H54 (cell line): ENCODE data around the gene AANAT.

Source experiments
- DNase-seq: peaks from one replicate; pipeline ENCODE4 v3.0.0; 2011; ENCODE audit warnings: low spot score, mixed read lengths; ENCODE audit not compliant: insufficient read length
- FAIRE-seq: peaks from 3 replicates; lab custom pipeline; 2011; peaks lifted over from hg19 to GRCh38; lab: Jason Lieb, UNC
- POLR2A ChIP-seq: IDR thresholded peaks from 2 replicates; pipeline ENCODE4 v1.6.1; 2011; ENCODE audit warnings: low read depth, mild to moderate bottlenecking, low read length

AANAT gene

GRCh38 chr17:76493505-76494167, 26.2 kb downstream of the AANAT start:
- FAIRE-seq (no peak), DNase-seq (no peak)
- no peak for TF ChIP-seq POLR2A

DNA sequence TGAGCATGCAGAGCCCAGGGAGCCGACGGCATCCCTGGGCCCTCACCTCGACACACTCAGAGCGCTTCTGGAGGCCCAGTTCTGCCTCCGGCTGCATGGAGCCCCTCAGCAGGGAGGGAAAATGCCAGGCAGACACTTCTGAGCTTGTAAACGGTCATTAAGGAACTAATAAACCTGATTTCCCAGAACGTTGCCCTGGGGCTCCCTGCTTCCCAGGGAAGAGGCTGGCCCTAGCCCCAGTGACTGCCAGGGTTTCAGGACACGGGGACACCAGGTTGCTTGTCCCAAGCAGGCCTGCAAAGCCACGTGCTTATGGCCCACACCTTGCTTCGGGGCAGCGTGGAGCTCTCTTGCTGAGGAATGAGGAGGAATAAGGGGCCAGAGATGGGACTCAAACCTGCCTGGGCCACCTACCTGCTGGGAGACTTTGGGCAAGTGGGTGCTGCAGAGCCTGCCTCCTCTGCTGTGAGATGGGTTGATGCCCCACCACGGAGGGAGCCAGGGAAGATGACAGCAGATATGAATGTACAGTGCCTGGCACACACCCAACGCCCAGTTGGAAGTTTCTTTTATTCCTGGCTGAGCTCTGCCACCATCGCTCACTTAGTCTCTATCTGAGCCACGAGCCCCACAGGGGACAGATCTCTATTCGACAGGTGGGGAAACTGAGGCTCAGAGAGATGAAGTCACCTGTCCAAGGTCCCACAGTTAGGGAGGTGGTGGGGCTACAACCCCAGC, 28.4 kb downstream of the AANAT start:
- no peak for TF ChIP-seq POLR2A
- FAIRE-seq (no peak), DNase-seq (no peak)

DNA sequence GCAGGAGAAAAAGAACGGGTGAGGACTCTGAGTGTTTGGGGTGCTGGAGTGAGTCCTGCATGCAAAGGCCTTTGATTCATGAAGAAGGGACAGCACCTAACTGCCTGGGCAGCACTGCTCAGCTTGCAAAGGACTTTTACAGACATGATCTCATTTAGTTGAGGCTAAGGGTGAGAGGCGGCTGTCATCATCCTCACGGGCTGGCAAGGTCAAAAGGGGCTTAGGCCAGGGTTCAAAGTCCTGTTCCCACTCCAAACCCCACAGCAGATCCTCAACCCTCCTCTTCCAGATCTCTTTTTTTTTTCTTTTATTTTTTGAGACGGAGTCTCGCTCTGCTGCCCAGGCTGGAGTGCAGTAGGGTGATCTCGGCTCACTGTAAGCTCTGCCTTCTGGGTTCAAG, 29.1 kb downstream of the AANAT start:
- no peak for TF ChIP-seq POLR2A
- DNase-seq (no peak), FAIRE-seq (no peak)

DNA sequence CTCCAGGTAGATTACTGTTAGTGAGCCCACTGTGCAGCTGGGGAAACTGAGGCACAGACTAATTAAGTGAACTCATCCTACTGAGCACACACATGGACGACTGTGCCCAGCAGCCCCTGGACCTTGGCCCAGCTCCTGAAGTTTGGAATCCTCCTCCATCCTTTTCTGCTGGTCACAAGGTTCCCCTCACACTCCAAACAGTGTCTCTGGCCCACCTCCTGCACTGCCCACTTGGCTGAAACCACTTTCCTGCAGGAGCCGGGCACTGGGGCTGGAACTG, 30.2 kb downstream of the AANAT start:
- no peak for DNase-seq
- no peak for TF ChIP-seq POLR2A
- no peak for FAIRE-seq

DNA sequence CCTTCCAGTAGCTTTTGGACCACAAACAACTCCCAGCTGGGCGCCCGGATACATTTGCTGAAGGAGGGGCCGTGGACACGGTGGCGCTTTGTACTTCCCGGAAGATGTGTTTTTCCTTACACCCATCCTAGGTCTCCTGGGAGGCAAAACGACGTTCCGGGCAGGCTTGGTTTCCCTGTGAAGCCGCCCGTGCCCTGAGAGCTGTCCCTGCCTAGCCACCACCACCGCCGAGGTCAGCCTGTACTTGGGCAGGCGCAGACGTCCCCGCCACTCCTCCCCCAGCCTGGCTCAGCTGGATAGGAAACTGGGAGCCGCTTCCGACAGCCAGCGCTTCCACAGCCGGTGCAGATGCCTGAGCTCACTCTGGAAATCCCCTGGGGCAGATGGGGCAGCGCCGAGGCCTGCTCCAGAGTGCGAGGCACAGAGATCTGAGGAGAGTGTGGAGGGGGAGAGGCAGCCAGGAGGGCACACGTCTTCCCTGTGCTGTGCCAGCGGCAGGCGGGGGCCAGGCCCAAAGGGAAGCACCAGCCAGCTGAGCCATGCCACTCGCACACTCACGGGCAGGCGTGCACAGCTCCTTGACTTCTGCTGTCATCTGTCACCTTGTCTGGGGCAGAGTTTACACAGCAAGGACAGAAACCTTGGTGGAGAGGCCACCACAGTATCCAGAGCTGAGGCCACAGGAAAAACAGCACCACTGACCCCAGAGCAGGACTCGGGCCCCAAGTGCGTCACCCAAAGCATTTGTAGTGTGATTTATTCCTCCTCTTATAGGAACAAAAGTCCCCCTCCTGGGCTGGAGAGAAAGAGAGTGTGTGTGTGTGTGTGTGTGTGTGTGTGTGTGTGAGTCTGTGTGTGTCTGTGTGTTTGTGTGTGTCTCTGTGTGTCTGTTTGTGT, 30.8 kb downstream of the AANAT start:
- FAIRE-seq (no peak), DNase-seq (peak; percentile 82)
- TF ChIP-seq POLR2A = peak; percentile 52; the same call in 1 of the 2 replicates

DNA sequence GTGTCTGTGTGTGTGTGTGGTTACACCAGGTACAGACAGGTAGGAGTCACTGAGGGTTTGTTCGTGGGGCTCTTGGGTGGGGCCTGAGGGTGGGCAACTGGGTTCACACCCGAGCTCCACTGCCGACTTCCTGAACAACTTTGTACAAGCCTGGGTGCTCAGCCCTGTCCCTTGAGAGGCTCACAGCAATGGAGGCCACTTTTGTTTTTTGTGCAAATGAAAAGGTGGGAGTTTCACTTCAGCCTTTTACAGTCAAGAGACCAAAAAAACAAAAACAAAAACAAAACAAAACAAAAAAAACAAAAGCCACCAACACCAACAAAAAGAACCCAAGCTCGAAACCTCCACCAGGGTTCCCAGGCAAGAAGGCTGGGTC, 31.5 kb downstream of the AANAT start:
- FAIRE-seq (no peak), DNase-seq (no peak)
- TF ChIP-seq POLR2A = no peak

GRCh38 chr17:76499267-76499667, 31.9 kb downstream of the AANAT start:
- DNase-seq (peak; percentile 47), FAIRE-seq (no peak)
- no peak for TF ChIP-seq POLR2A

DNA sequence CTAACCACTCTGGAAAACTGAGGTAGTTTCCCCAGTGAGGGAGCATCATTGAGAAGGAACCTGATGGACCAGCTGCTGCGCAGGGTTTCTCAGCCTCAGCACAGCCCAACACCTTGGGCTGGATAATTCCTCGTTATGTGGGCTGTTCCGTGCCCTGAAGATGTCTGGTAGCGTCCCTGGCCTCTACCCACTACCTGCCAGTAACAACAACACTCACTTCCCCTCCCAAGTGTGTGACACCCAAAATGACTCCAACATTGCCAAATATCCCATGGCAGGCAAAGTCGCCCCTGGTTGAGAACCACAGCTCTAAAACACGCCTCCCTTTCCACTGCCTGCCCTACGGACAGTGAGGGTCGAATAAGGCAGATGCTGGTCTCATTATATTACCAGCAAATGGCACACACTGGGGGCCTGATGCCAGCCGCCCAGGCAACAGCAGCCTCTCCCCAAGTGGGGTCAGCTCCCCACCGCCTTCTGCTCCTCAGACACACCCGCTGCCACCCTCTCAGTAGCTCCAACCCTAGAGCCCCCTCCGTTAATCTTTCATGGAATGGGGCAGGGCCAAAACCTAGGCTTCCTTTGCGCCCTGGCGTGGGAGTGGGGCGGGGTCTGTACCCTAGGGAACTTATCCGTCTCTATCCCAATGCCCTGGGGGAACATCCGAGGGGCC, 32.8 kb downstream of the AANAT start:
- DNase-seq (no peak), FAIRE-seq (no peak)
- no peak for TF ChIP-seq POLR2A

- DNase-seq (no peak), FAIRE-seq (no peak)
- no peak for TF ChIP-seq POLR2A
Observed at GRCh38 chr17:76500747-76501017, 33.3 kb downstream of the AANAT start.

DNA sequence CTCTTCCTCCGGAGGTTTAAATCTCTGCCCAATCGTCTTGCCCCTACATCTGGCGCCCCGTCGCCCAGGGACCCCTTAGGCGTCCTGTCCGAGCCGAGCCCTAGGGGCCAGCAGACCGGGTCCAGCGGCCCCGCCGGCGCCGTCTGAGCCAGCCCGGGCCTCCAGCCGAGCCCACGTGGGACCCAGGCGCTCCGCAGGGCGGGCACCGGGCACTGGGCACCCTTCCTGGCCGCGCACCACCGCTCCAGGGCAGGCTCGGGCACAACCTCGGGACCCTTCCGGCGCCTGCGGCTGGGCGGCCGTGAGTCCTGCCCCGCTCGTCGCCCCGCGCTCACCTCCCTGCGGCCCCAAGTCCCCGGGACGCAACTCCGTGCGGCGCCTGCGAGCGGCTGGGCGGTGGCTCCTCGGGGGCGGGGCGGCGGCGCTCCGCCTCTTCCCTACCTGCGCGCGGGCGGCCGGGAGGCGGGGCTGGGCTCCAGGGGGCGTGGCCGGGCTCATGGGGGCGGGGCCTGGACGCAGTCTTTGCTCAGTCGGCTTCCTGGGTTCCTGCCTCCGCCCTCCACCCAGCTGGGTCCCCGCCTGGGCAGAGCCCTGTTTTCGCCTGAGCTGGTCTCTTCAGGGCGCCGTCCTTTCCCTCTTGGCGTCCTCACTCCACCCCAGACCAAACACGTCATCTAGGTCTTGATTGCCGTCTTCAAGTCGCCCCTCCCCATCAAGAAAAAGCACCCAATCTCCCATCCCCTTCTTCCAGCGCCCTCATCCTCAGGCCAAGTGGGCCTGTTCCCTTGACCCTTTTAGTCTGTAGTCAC, 33.8 kb downstream of the AANAT start, which contains the start of gene RHBDF2:
Gene RHBDF2 (minus strand): TSS at position 406 of the 809 bp plus-strand sequence. CDS start 19,899 bp downstream, outside the sequence.
- FAIRE-seq (no peak), DNase-seq (peak; percentile 90)

GRCh38 chr17:76501827-76502307, 34.5 kb downstream of the AANAT start:
- no peak for FAIRE-seq
- no peak for DNase-seq

More for the DNA sequence above, 33.8 kb downstream of the AANAT start, which contains the start of gene RHBDF2:
- TF ChIP-seq POLR2A = peak; percentile 90

GRCh38 chr17:76502341-76503211, 35.2 kb downstream of the AANAT start:
- DNase-seq = no peak
- no peak for FAIRE-seq
- TF ChIP-seq POLR2A = no peak

More at GRCh38 chr17:76501827-76502307, 34.5 kb downstream of the AANAT start:
- no peak for TF ChIP-seq POLR2A

DNA sequence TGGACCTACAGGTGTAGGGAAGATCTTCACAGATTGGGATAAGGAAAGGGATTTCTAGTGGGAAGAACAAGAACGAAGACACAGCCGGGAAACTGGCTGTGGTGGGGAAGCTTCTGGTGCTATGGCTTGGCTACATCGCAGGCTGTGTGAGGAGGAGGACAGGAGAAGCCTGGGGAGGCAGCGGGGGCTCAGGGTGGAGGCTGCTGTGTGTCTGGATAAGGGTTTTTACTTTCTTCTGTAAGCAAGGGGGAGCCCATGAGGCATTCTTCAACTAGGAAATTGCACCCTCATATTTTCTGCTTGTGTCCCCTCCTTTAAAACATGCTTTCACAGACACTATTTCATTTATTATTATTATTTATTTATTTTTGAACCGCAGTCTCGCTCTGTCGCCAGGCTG, 36.7 kb downstream of the AANAT start:
- TF ChIP-seq POLR2A = no peak
- FAIRE-seq (no peak), DNase-seq (no peak)
